GM18858 (cell line): ENCODE measurements around the gene IGF2R.

Experiments
- ATAC-seq: cut with Tn5 transposase; IDR thresholded peaks from one replicate; pipeline ENCODE4 v1.9.1; 2021; ENCODE audit not compliant: unreplicated experiment

The IGF2R gene

GRCh38 chr6:160042014-160042773 is 73.3 kb downstream of the IGF2R start:
- no peak for ATAC-seq

GRCh38 chr6:160042788-160043301 is 74.0 kb downstream of the IGF2R start:
- no peak for ATAC-seq

- no peak for ATAC-seq
These were observed 74.9 kb downstream of the IGF2R start for GRCh38 chr6:160043784-160044183.

- no peak for ATAC-seq
These were observed 75.8 kb downstream of the IGF2R start for GRCh38 chr6:160044687-160045086.

GRCh38 chr6:160048471-160048870 is 79.6 kb downstream of the IGF2R start:
- no peak for ATAC-seq

GRCh38 chr6:160049346-160049745 is 80.5 kb downstream of the IGF2R start:
- ATAC-seq = no peak

GRCh38 chr6:160050022-160050421 is 81.1 kb downstream of the IGF2R start:
- no peak for ATAC-seq

- ATAC-seq = no peak
These were observed 82.5 kb downstream of the IGF2R start for GRCh38 chr6:160051390-160051789.

- no peak for ATAC-seq
These were observed 85.4 kb downstream of the IGF2R start for GRCh38 chr6:160054271-160054670.

GRCh38 chr6:160054913-160055312 is 86.0 kb downstream of the IGF2R start:
- no peak for ATAC-seq

- ATAC-seq = no peak
These were observed 86.5 kb downstream of the IGF2R start for GRCh38 chr6:160055378-160055777.

GRCh38 chr6:160055813-160056212 is 86.9 kb downstream of the IGF2R start:
- no peak for ATAC-seq

GRCh38 chr6:160057080-160057479 is 88.2 kb downstream of the IGF2R start:
- no peak for ATAC-seq

GRCh38 chr6:160058603-160059215 is 89.8 kb downstream of the IGF2R start:
- no peak for ATAC-seq

GRCh38 chr6:160060221-160060620 is 91.3 kb downstream of the IGF2R start:
- no peak for ATAC-seq

- no peak for ATAC-seq
These were observed 92.1 kb downstream of the IGF2R start for GRCh38 chr6:160060920-160061447.

GRCh38 chr6:160063771-160064413 is 95.0 kb downstream of the IGF2R start:
- ATAC-seq = no peak

- no peak for ATAC-seq
These were observed 96.3 kb downstream of the IGF2R start for GRCh38 chr6:160065200-160065599.

- no peak for ATAC-seq
These were observed 98.7 kb downstream of the IGF2R start for GRCh38 chr6:160067564-160067963.

GRCh38 chr6:160068346-160068745 is 99.5 kb downstream of the IGF2R start:
- ATAC-seq = no peak

- ATAC-seq = peak; percentile 96
These were observed 100.2 kb downstream of the IGF2R start for GRCh38 chr6:160069050-160069454.

GRCh38 chr6:160069459-160069858 is 100.6 kb downstream of the IGF2R start:
- peak; percentile 23 for ATAC-seq
